Right atrium auricular region (tissue), 2 donors: ENCODE data around the gene DPYSL5. TPM values are rescaled to one million over a fixed set of nuclear protein-coding genes. Genes with fewer than 3 reads are reported as not detected.

ENCODE experiments used
- DNase-seq: peaks from one replicate; pipeline ENCODE4 v3.0.0-alpha.2; 2019; ENCODE audit warnings: low spot score
- H3K27ac ChIP-seq, 2 donors: fragments of 200-600 bp; sonication (generic); 1 replicate in 1 of 2; 2 replicates in 1 of 2; pipeline ENCODE4 v1.5.1; 2016 to 2019
- H3K27me3 ChIP-seq, 2 donors: fragments of 200-600 bp; sonication (generic); one replicate each; pipeline versions ENCODE4 v1.5.1 to v1.6.0; 2017 to 2019
- H3K36me3 ChIP-seq: fragments of 200-600 bp; sonication (generic); one replicate; pipeline ENCODE4 v1.5.1; 2016
- H3K4me1 ChIP-seq, 2 donors: fragments of 200-600 bp; sonication (generic); one replicate each; pipeline versions ENCODE4 v1.5.1 to v1.6.0; 2017 to 2019
- H3K4me3 ChIP-seq, 2 donors: fragments of 200-600 bp; sonication (generic); 1 replicate in 1 of 2; 2 replicates in 1 of 2; pipeline ENCODE4 v1.5.1; 2017 to 2019; ENCODE audit warnings: mild to moderate bottlenecking in 1 of 2, moderate library complexity in 1 of 2
- H3K9me3 ChIP-seq, 2 donors: fragments of 200-600 bp; sonication (generic); one replicate each; pipeline ENCODE4 v1.5.1; 2019
- total RNA-seq, 2 donors: library from RNA; depleted of rRNA; stranded (reverse); fragments of >200 nt; gene quantifications; one replicate each; pipeline ENCODE4 v1.1.0, GENCODE V29; 2016
- TF ChIP-seq, protein P1 (sequence below), 2 donors: fragments of 200-600 bp; sonication (generic); IDR thresholded peaks; one replicate each; pipeline ENCODE4 v1.5.1; 2019; ENCODE audit warnings: antibody characterized with exemption in 2 of 2

Gene DPYSL5
- total RNA-seq, 2 donors from 2014 or later, result 0.12 TPM; not detected in 1

- no peak overlapping the region for H3K27ac ChIP-seq
- no peaks in the 10 kb centered on the region for H3K36me3 ChIP-seq
- peaks cover 25 to 31% of the 10 kb centered on the region in 2 donors for H3K27me3 ChIP-seq
- H3K4me1 ChIP-seq, result peaks cover 0 to 32% of the 10 kb centered on the region in 2 donors
- DNase-seq, result no peak
- no peaks in the 10 kb centered on the region for H3K9me3 ChIP-seq
- no peak overlapping the region for H3K4me3 ChIP-seq
- TF ChIP-seq, protein P1, sequence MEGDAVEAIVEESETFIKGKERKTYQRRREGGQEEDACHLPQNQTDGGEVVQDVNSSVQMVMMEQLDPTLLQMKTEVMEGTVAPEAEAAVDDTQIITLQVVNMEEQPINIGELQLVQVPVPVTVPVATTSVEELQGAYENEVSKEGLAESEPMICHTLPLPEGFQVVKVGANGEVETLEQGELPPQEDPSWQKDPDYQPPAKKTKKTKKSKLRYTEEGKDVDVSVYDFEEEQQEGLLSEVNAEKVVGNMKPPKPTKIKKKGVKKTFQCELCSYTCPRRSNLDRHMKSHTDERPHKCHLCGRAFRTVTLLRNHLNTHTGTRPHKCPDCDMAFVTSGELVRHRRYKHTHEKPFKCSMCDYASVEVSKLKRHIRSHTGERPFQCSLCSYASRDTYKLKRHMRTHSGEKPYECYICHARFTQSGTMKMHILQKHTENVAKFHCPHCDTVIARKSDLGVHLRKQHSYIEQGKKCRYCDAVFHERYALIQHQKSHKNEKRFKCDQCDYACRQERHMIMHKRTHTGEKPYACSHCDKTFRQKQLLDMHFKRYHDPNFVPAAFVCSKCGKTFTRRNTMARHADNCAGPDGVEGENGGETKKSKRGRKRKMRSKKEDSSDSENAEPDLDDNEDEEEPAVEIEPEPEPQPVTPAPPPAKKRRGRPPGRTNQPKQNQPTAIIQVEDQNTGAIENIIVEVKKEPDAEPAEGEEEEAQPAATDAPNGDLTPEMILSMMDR (IDR thresholded peaks at IDR 0.05), result no peak
Measured at GRCh38 chr2:26852405-26853306, 4.7 kb downstream of the DPYSL5 start.

GRCh38 chr2:26853751-26854150, 5.8 kb downstream of the DPYSL5 start:
- H3K27me3 ChIP-seq, result peaks cover 14 to 22% of the 10 kb centered on the region in 2 donors
- DNase-seq, result no peak

GRCh38 chr2:26854283-26854827, 6.4 kb downstream of the DPYSL5 start:
- DNase-seq, result no peak
- H3K27me3 ChIP-seq, result peaks cover 8 to 16% of the 10 kb centered on the region in 2 donors
- H3K36me3 ChIP-seq, result no peaks in the 10 kb centered on the region
- no peak overlapping the region for H3K4me3 ChIP-seq
- no peaks in the 10 kb centered on the region for H3K9me3 ChIP-seq
- H3K27ac ChIP-seq, result no peak overlapping the region
- H3K4me1 ChIP-seq, result peaks cover 0 to 15% of the 10 kb centered on the region in 2 donors
- TF ChIP-seq, protein P1 (IDR thresholded peaks at IDR 0.05), result no peak

More at GRCh38 chr2:26853751-26854150, 5.8 kb downstream of the DPYSL5 start:
- TF ChIP-seq, protein P1 (IDR thresholded peaks at IDR 0.05), result no peak
- Histone ChIP-seq H3K36me3 (no peaks in the 10 kb centered on the region), H3K4me3 (no peak overlapping the region), H3K27ac (no peak overlapping the region), H3K9me3 (no peaks in the 10 kb centered on the region), H3K4me1 (peaks cover 0 to 21% of the 10 kb centered on the region in 2 donors)

GRCh38 chr2:26855466-26855865, 7.5 kb downstream of the DPYSL5 start:
- DNase-seq, result no peak
- H3K36me3 ChIP-seq, result no peaks in the 10 kb centered on the region
- H3K4me1 ChIP-seq, result peaks cover 0 to 8% of the 10 kb centered on the region in 2 donors
- no peaks in the 10 kb centered on the region for H3K9me3 ChIP-seq
- no peak overlapping the region for H3K4me3 ChIP-seq
- TF ChIP-seq, protein P1 (IDR thresholded peaks at IDR 0.05), result no peak
- H3K27me3 ChIP-seq, result peaks cover 0 to 4% of the 10 kb centered on the region in 2 donors
- no peak overlapping the region for H3K27ac ChIP-seq

GRCh38 chr2:26859622-26860021, 11.7 kb downstream of the DPYSL5 start:
- Histone ChIP-seq H3K4me3 (no peak overlapping the region), H3K36me3 (no peaks in the 10 kb centered on the region), H3K9me3 (no peaks in the 10 kb centered on the region), H3K27me3 (no peaks in the 10 kb centered on the region), H3K27ac (no peak overlapping the region), H3K4me1 (peaks cover 0 to 8% of the 10 kb centered on the region in 2 donors)
- TF ChIP-seq, protein P1 (IDR thresholded peaks at IDR 0.05), result no peak
- no peak for DNase-seq
